Pancreas (tissue), 10 donors: ENCODE data around the gene MFSD6. TPM values are rescaled to one million over a fixed set of nuclear protein-coding genes. Genes with fewer than 3 reads are reported as not detected.

Experiments
- ATAC-seq, 4 donors: fragments of 200-7000 bp; cut with Tn5 transposase; one replicate each; pipeline versions ENCODE4 v1.8.0 to v1.9.1; 2020; ENCODE audit warnings: mild to moderate bottlenecking in 4 of 4, moderate library complexity in 4 of 4
- DNase-seq, 6 donors: peaks; one replicate each; pipeline ENCODE4 v3.0.0-alpha.2; 2020
- FAIRE-seq: peaks from 2 replicates; lab custom pipeline; 2012; peaks lifted over from hg19 to GRCh38; lab: Jason Lieb, UNC
- H3K27ac ChIP-seq, 4 donors: fragments of 200-600 bp; sonication (generic); 1 replicate in 3 of 4; 2 replicates in 1 of 4; pipeline versions ENCODE4 v1.5.0 to v1.8.0; 2020
- H3K27me3 ChIP-seq, 4 donors: fragments of 200-600 bp; one replicate each; pipeline ENCODE4 v1.8.0; 2021
- H3K36me3 ChIP-seq, 3 donors: fragments of 200-600 bp; sonication (generic) in 1 of 3; one replicate each; pipeline versions ENCODE4 v1.5.0 to v1.8.0; 2020 to 2021
- H3K4me1 ChIP-seq, 3 donors: fragments of 200-600 bp; one replicate each; pipeline ENCODE4 v1.8.0; 2021
- H3K4me3 ChIP-seq, 4 donors: fragments of 200-600 bp; sonication (generic) in 2 of 4; one replicate each; pipeline versions ENCODE4 v1.5.0 to v1.8.0; 2020 to 2021
- H3K9me3 ChIP-seq, 4 donors: fragments of 200-600 bp; one replicate each; pipeline ENCODE4 v1.8.0; 2021
- WGBS, 2 donors: extraction: QIAGEN DNeasy Blood & Tissue Kit; methylation state at CpG; one replicate each; pipeline ENCODE4 v1.1.7; 2013; 5-methylcytosine and 5-hydroxymethylcytosine counted together
- intact Hi-C, 3 donors: fragments of 100-400 bp; cut with DNase I; formaldehyde crosslinking; loops; one replicate each; pipeline versions ENCODE4 v1.11.1 to v1.14.2; 2022
- polyA plus RNA-seq, 2 donors: library from polyadenylated mRNA; stranded (reverse); fragments of 200-250 nt; gene quantifications; one replicate each; pipeline ENCODE4 v1.2.3, GENCODE V29; 2013
- total RNA-seq, 6 donors: library from RNA; stranded (reverse); fragmentation: NEBNext Ultra II Directional in 4 of 6; extraction: Animal tissue kit (Norgen Biotek cat#: 25700) in 4 of 6; gene quantifications; one replicate each; pipeline versions ENCODE4 v1.2.1 to v1.2.4, GENCODE V29; 2021 to 2023
- TF ChIP-seq, protein P1 (sequence below), 4 donors: fragments of 200-600 bp; sonication (generic) in 3 of 4; IDR thresholded peaks; one replicate each; pipeline versions ENCODE4 v1.5.0 to v1.8.0; 2021; ENCODE audit warnings: antibody characterized with exemption in 4 of 4
- donor health status: healthy with polysubstance abuse.
- donor health status: DM: no; HTN: no; CAD: no; lungs with moderate emphysema.
- donor health status: DM: no; HTN: no; CAD: no.
- donor health status: control.
- donor health status: control.
- donor health status: Bipolar disorder and iron deficiency.
- donor health status: DM: yes; HTN: yes; CAD: no.
- donor health status: DM: no; HTN: no; CAD: no.
- donor health status: DM: no; HTN: no; CAD: no.
- donor health status: DM: yes; HTN: yes; CAD: no.

MFSD6 gene
- total and polyA plus RNA-seq, 8 donors = 5.3 to 22.9 (median 15.4) TPM

- TF ChIP-seq, protein P1, sequence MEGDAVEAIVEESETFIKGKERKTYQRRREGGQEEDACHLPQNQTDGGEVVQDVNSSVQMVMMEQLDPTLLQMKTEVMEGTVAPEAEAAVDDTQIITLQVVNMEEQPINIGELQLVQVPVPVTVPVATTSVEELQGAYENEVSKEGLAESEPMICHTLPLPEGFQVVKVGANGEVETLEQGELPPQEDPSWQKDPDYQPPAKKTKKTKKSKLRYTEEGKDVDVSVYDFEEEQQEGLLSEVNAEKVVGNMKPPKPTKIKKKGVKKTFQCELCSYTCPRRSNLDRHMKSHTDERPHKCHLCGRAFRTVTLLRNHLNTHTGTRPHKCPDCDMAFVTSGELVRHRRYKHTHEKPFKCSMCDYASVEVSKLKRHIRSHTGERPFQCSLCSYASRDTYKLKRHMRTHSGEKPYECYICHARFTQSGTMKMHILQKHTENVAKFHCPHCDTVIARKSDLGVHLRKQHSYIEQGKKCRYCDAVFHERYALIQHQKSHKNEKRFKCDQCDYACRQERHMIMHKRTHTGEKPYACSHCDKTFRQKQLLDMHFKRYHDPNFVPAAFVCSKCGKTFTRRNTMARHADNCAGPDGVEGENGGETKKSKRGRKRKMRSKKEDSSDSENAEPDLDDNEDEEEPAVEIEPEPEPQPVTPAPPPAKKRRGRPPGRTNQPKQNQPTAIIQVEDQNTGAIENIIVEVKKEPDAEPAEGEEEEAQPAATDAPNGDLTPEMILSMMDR (IDR thresholded peaks at IDR 0.05) = no peak
- Histone ChIP-seq H3K36me3 (no peaks in the 10 kb centered on the region), H3K27me3 (no peaks in the 10 kb centered on the region), H3K27ac (no peak overlapping the region), H3K9me3 (no peaks in the 10 kb centered on the region), H3K4me3 (no peak overlapping the region), H3K4me1 (peaks cover 0 to 19% (median 4%) of the 10 kb centered on the region in 3 donors)
- no peak for ATAC-seq
- DNase-seq = no peak
- no peak for FAIRE-seq
- WGBS, 2 donors = 83 to 85% methylated on average over 4 of the region's 4 CpGs
- intact Hi-C loops = no loop called here
Observed at GRCh38 chr2:190413421-190413820, 5.3 kb downstream of the MFSD6 start.

GRCh38 chr2:190415251-190415650 is 7.1 kb downstream of the MFSD6 start:
- H3K36me3 ChIP-seq = no peaks in the 10 kb centered on the region
- DNase-seq (no peak), FAIRE-seq (no peak), ATAC-seq (no peak)
- H3K27ac ChIP-seq = no peak overlapping the region
- WGBS, 2 donors = 97 to 99% methylated on average over 4 of the region's 4 CpGs
- H3K9me3 ChIP-seq = no peaks in the 10 kb centered on the region
- H3K4me1 ChIP-seq = peaks cover 0 to 11% (median 0%) of the 10 kb centered on the region in 3 donors
- H3K4me3 ChIP-seq = no peak overlapping the region
- intact Hi-C loops = no loop called here
- no peaks in the 10 kb centered on the region for H3K27me3 ChIP-seq
- TF ChIP-seq, protein P1 (IDR thresholded peaks at IDR 0.05) = no peak

DNA sequence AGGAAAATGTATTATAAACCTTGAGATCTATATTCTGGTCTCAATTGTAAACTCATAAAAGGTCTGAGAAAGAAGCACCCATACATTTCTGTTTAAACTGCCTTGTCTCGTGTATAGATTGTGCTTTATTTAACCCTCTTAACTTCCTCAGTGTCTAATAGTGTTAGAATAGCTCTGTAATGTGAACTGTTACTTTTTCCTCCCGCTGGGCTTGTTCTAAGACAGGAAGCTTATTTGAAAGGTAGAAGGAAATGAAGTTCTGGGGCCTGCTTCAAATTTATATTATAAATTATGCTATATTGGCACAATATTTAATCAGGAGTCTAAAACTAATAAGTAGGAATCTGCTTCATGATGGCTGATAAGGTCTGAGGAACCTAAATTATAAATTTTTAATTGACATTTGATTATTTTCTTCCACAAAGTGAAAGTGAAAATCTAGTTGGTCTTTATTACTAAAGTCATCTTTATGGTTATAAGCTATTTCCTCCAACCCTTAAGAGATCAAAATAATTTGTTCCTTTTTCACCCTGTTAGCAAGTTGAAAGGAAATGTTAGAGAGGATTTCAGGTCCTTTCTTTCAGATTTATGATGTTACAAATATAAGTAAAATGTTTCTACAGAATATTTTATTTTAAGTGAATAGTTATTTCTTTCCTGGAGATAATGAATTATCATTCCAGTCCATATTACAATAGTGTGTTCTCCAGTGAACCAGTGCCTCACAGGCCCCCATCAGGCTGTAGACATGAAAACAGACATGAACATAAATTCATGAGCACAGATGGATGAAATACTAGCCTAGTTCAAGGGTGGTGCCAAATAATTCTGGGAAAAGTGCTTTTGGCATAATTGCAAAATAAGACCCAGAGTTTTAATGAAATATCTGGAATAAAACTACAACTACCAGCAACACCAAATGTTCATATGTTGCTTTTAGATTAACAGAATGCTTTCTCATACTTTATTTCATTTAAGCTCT is 7.9 kb downstream of the MFSD6 start:
- Histone ChIP-seq H3K4me3 (no peak overlapping the region), H3K4me1 (peaks cover 0 to 10% (median 0%) of the 10 kb centered on the region in 3 donors), H3K9me3 (no peaks in the 10 kb centered on the region), H3K27me3 (no peaks in the 10 kb centered on the region), H3K27ac (no peak overlapping the region), H3K36me3 (no peaks in the 10 kb centered on the region)
- TF ChIP-seq, protein P1 (IDR thresholded peaks at IDR 0.05) = no peak
- ATAC-seq (no peak), DNase-seq (no peak), FAIRE-seq (no peak)
- intact Hi-C loops = no loop called here
- WGBS, 2 donors = 85 to 93% methylated on average over 2 of the region's 2 CpGs

- H3K4me1 ChIP-seq = peaks cover 0 to 5% (median 0%) of the 10 kb centered on the region in 3 donors
- no peaks in the 10 kb centered on the region for H3K27me3 ChIP-seq
- no peak overlapping the region for H3K27ac ChIP-seq
- ATAC-seq (no peak), DNase-seq (no peak), FAIRE-seq (no peak)
- WGBS, 2 donors = 82 to 83% methylated on average over 9 of the region's 9 CpGs
- TF ChIP-seq, protein P1 (IDR thresholded peaks at IDR 0.05) = no peak
- intact Hi-C loops = no loop called here
- H3K4me3 ChIP-seq = no peak overlapping the region
- no peaks in the 10 kb centered on the region for H3K9me3 ChIP-seq
- H3K36me3 ChIP-seq = no peaks in the 10 kb centered on the region
Observed at GRCh38 chr2:190417045-190417842, 9.1 kb downstream of the MFSD6 start.
